Gastrocnemius medialis (tissue), 4 donors: ENCODE results near the gene CHN2. TPM values are rescaled to one million over a fixed set of nuclear protein-coding genes. Genes with fewer than 3 reads are reported as not detected.

Experiments used
- ATAC-seq, 2 donors: fragments of 150-250 bp; one replicate each; pipeline ENCODE4 v1.9.1; 2016
- DNase-seq, 2 donors: peaks; one replicate each; pipeline ENCODE4 v3.0.0-alpha.2; 2019
- H3K27ac ChIP-seq, 4 donors: fragments of 200-600 bp; sonication (generic); 1 replicate in 1 of 4; 2 replicates in 3 of 4; pipeline ENCODE4 v1.5.1; 2016 to 2018; ENCODE audit warnings: mild to moderate bottlenecking in 2 of 4, moderate library complexity in 1 of 4
- H3K27me3 ChIP-seq, 3 donors: fragments of 200-600 bp; sonication (generic) in 2 of 3; 1 replicate in 1 of 3; 2 replicates in 2 of 3; pipeline versions ENCODE4 v1.5.1 to v1.6.0; 2016 to 2019; ENCODE audit warnings: mild to moderate bottlenecking in 1 of 3, moderate library complexity in 1 of 3
- H3K36me3 ChIP-seq, 2 donors: fragments of 200-600 bp; sonication (generic) in 1 of 2; one replicate each; pipeline ENCODE4 v1.5.1; 2017 to 2018
- H3K4me1 ChIP-seq, 2 donors: fragments of 200-600 bp; sonication (generic) in 1 of 2; one replicate each; pipeline ENCODE4 v1.5.1; 2016 to 2017; ENCODE audit warnings: mild to moderate bottlenecking in 2 of 2
- H3K4me3 ChIP-seq, 4 donors: fragments of 200-600 bp; sonication (generic) in 3 of 4; 1 replicate in 1 of 4; 2 replicates in 3 of 4; pipeline ENCODE4 v1.5.1; 2016 to 2019; ENCODE audit warnings: mild to moderate bottlenecking in 2 of 4
- H3K9me3 ChIP-seq, 3 donors: fragments of 200-600 bp; sonication (generic) in 2 of 3; 1 replicate in 1 of 3; 2 replicates in 2 of 3; pipeline ENCODE4 v1.5.1; 2016 to 2019
- POLR2A ChIP-seq, 2 donors: fragments of 450-650 bp; IDR thresholded peaks; one replicate each; pipeline ENCODE4 v1.6.1; 2017; ENCODE audit warnings: antibody characterized with exemption in 2 of 2, mild to moderate bottlenecking in 2 of 2, moderate library complexity in 2 of 2
- in situ Hi-C, 4 donors: fragments of 200-750 bp; cut with MboI; loops; one replicate each; pipeline versions ENCODE4 v1.15.0 to v1.8.0; 2017; ENCODE audit warnings: low sequenced_read_pairs in 4 of 4
- intact Hi-C: fragments of 100-400 bp; cut with DNase I; formaldehyde crosslinking; loops from one replicate; pipeline ENCODE4 v1.15.1; 2023; ENCODE audit warnings: low total_unique reads
- total RNA-seq, 4 donors: library from RNA; depleted of rRNA; stranded (reverse); fragments of >200 nt; gene quantifications; one replicate each; pipeline versions ENCODE4 v1.1.0 to v1.2.3, GENCODE V29; 2016
- TF ChIP-seq, protein P1 (sequence below), 5 experiments: fragments of 450-650 bp in 3 of 5; fragments of 200-600 bp in 2 of 5; sonication (generic) in 2 of 5; IDR thresholded peaks in 4 of 5; conservative IDR thresholded peaks in 1 of 5; 1 replicate in 4 of 5; 2 replicates in 1 of 5; pipeline ENCODE4 v1.5.1; 2016 to 2019; ENCODE audit warnings: antibody characterized with exemption in 5 of 5, mild to moderate bottlenecking in 3 of 5, moderate library complexity in 3 of 5

The CHN2 gene
- total RNA-seq, 4 donors from 2014 or later, result 5.9 to 11.3 (median 8.2) TPM

GRCh38 chr7:29502133-29502532 is 307.6 kb downstream of the CHN2 start:
- in situ Hi-C loops (no loop called here), intact Hi-C loops (no loop called here)
- H3K4me1 ChIP-seq, result no peaks in the 10 kb centered on the region
- no peaks in the 10 kb centered on the region for H3K27me3 ChIP-seq
- no peak overlapping the region for H3K4me3 ChIP-seq
- H3K9me3 ChIP-seq, result no peaks in the 10 kb centered on the region
- no peaks in the 10 kb centered on the region for H3K36me3 ChIP-seq
- no peak for TF ChIP-seq POLR2A (IDR thresholded peaks at IDR 0.05)
- TF ChIP-seq, protein P1, sequence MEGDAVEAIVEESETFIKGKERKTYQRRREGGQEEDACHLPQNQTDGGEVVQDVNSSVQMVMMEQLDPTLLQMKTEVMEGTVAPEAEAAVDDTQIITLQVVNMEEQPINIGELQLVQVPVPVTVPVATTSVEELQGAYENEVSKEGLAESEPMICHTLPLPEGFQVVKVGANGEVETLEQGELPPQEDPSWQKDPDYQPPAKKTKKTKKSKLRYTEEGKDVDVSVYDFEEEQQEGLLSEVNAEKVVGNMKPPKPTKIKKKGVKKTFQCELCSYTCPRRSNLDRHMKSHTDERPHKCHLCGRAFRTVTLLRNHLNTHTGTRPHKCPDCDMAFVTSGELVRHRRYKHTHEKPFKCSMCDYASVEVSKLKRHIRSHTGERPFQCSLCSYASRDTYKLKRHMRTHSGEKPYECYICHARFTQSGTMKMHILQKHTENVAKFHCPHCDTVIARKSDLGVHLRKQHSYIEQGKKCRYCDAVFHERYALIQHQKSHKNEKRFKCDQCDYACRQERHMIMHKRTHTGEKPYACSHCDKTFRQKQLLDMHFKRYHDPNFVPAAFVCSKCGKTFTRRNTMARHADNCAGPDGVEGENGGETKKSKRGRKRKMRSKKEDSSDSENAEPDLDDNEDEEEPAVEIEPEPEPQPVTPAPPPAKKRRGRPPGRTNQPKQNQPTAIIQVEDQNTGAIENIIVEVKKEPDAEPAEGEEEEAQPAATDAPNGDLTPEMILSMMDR (IDR thresholded peaks at IDR 0.05 in 4 of 5, conservative IDR thresholded peaks at IDR 0.05 in 1 of 5), result no peak
- H3K27ac ChIP-seq, result no peak overlapping the region
- no peak for ATAC-seq
- DNase-seq, result no peak

DNA sequence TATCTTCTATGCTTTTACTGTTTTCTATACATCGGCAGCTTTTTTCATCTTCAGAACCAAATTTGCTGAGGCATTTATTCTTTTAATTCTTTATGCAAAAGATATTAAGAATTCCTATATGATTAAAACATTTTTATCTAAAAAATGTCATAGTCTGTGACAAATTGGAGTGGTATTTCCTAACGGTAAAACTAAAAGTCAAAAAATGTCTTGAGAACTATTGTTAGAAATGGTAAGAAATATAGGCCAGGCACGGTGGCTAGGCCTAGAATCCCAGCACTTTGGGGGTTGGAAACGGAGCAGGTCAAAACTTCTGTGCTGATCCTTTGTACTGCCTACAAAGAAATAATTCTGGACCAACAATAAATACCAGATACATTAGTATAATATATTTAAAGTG is 311.4 kb downstream of the CHN2 start:
- no peak overlapping the region for H3K27ac ChIP-seq
- ATAC-seq, result no peak
- no peaks in the 10 kb centered on the region for H3K4me1 ChIP-seq
- no peak overlapping the region for H3K4me3 ChIP-seq
- no peaks in the 10 kb centered on the region for H3K27me3 ChIP-seq
- no peak for TF ChIP-seq POLR2A (IDR thresholded peaks at IDR 0.05)
- TF ChIP-seq, protein P1 (IDR thresholded peaks at IDR 0.05 in 4 of 5, conservative IDR thresholded peaks at IDR 0.05 in 1 of 5), result no peak
- no peaks in the 10 kb centered on the region for H3K9me3 ChIP-seq
- in situ Hi-C loops (no loop called here), intact Hi-C loops (no loop called here)
- H3K36me3 ChIP-seq, result no peaks in the 10 kb centered on the region
- DNase-seq, result no peak

GRCh38 chr7:29508608-29509007 is 314.0 kb downstream of the CHN2 start:
- ATAC-seq (no peak), DNase-seq (no peak)
- no peaks in the 10 kb centered on the region for H3K4me1 ChIP-seq
- no peak overlapping the region for H3K27ac ChIP-seq
- TF ChIP-seq, protein P1 (IDR thresholded peaks at IDR 0.05 in 4 of 5, conservative IDR thresholded peaks at IDR 0.05 in 1 of 5), result no peak
- TF ChIP-seq POLR2A (IDR thresholded peaks at IDR 0.05), result no peak
- in situ Hi-C loops, result no loop called here
- intact Hi-C loops, result no loop called here
- no peaks in the 10 kb centered on the region for H3K36me3 ChIP-seq
- H3K27me3 ChIP-seq, result no peaks in the 10 kb centered on the region
- H3K9me3 ChIP-seq, result no peaks in the 10 kb centered on the region
- H3K4me3 ChIP-seq, result no peak overlapping the region

GRCh38 chr7:29510028-29510427 is 315.5 kb downstream of the CHN2 start:
- Histone ChIP-seq H3K27ac (no peak overlapping the region), H3K4me1 (no peaks in the 10 kb centered on the region), H3K27me3 (no peaks in the 10 kb centered on the region), H3K4me3 (no peak overlapping the region), H3K9me3 (no peaks in the 10 kb centered on the region), H3K36me3 (no peaks in the 10 kb centered on the region)
- TF ChIP-seq POLR2A (IDR thresholded peaks at IDR 0.05), result no peak
- TF ChIP-seq, protein P1 (IDR thresholded peaks at IDR 0.05 in 4 of 5, conservative IDR thresholded peaks at IDR 0.05 in 1 of 5), result no peak
- ATAC-seq, result no peak
- in situ Hi-C loops, result no loop called here
- intact Hi-C loops, result no loop called here
- no peak for DNase-seq

GRCh38 chr7:29511337-29511736 is 316.8 kb downstream of the CHN2 start:
- intact Hi-C loops, result no loop called here
- in situ Hi-C loops, result no loop called here

More at GRCh38 chr7:29511337-29511736, 316.8 kb downstream of the CHN2 start:
- Histone ChIP-seq H3K4me1 (no peaks in the 10 kb centered on the region), H3K4me3 (no peak overlapping the region), H3K27me3 (no peaks in the 10 kb centered on the region), H3K27ac (no peak overlapping the region), H3K36me3 (no peaks in the 10 kb centered on the region), H3K9me3 (no peaks in the 10 kb centered on the region)
- no peak for ATAC-seq
- DNase-seq, result no peak
- TF ChIP-seq POLR2A (IDR thresholded peaks at IDR 0.05), result no peak
- TF ChIP-seq, protein P1 (IDR thresholded peaks at IDR 0.05 in 4 of 5, conservative IDR thresholded peaks at IDR 0.05 in 1 of 5), result no peak
